ENCODE data around the gene ZNF726. TPM values are rescaled to one million over a fixed set of nuclear protein-coding genes. Genes with fewer than 3 reads are reported as not detected.

The ZNF726 gene
- total and polyA plus RNA-seq, 2 donors (not counting 1 experiment from before 2014, with no cell fraction given): 3.9 to 5.6 TPM

GRCh38 chr19:23896912-23897311, 17.8 kb upstream of the ZNF726 start:
- ChIA-PET POLR2A (no interaction called here), CTCF (no interaction called here)
- no peaks in the 10 kb centered on the region for H3K36me3 ChIP-seq (replicated peaks in 1 of 2; ENCODE audit: control extremely low read depth in 1 of 2, control insufficient read depth in 1 of 2, extremely low read depth in 1 of 2, insufficient read depth in 2 of 2, low read length in 1 of 2)
- no peaks in the 10 kb centered on the region for H3K9me3 ChIP-seq (ENCODE audit: control extremely low read depth in 1 of 3, control insufficient read depth in 2 of 3, insufficient read depth in 1 of 3, low read length in 2 of 3)
- no peak for TF ChIP-seq EZH2 (IDR thresholded peaks at IDR 0.05; ENCODE audit: borderline replicate concordance, insufficient read depth, low read depth, low read length, poor library complexity, severe bottlenecking)
- TF ChIP-seq CTCF (IDR thresholded peaks at IDR 0.05): no peak
- no peak overlapping the region for H3K4me2 ChIP-seq (replicated peaks; ENCODE audit: low read depth, low read length, poor library complexity, severe bottlenecking)
- H3K27ac ChIP-seq (ENCODE audit: low read length in 2 of 2): no peak overlapping the region
- no peaks in the 10 kb centered on the region for H3K79me2 ChIP-seq (ENCODE audit: control insufficient read depth, insufficient read depth, low read length)
- no peak overlapping the region for H3K9ac ChIP-seq (ENCODE audit: low read length)
- no peaks in the 10 kb centered on the region for H4K20me1 ChIP-seq (ENCODE audit: control insufficient read depth, insufficient read depth, low read length, poor library complexity, severe bottlenecking)
- no peaks in the 10 kb centered on the region for H3K27me3 Mint-ChIP-seq
- no peaks in the 10 kb centered on the region for H3K27me3 ChIP-seq (replicated peaks in 1 of 4; ENCODE audit: control extremely low read depth in 1 of 4, control insufficient read depth in 3 of 4, insufficient read depth in 4 of 4, low read length in 3 of 4)
- no peak overlapping the region for H3K4me3 ChIP-seq (ENCODE audit: control extremely low read depth in 1 of 5, extremely low read depth in 1 of 5, insufficient read depth in 1 of 5, low read depth in 2 of 5, low read length in 4 of 5)
- no peak overlapping the region for H3K27ac Mint-ChIP-seq
- H2AFZ ChIP-seq (ENCODE audit: insufficient read depth, low read depth, low read length, poor library complexity, severe bottlenecking): no peak overlapping the region
- no peaks in the 10 kb centered on the region for H3K4me1 Mint-ChIP-seq
- DNase-seq (no peak), ATAC-seq (ENCODE audit: low read depth) (no peak)
- intact Hi-C loops (cut with micrococcal nuclease): no loop called here
- no peaks in the 10 kb centered on the region for H3K9me3 Mint-ChIP-seq (ENCODE audit: insufficient read depth)
- H3K4me3 Mint-ChIP-seq: no peak overlapping the region
- WGBS (ENCODE audit: insufficient coverage): 76% methylated on average over 1 of the region's 1 CpG
- H3K4me1 ChIP-seq (ENCODE audit: control insufficient read depth in 2 of 2, insufficient read depth in 2 of 2, low read length in 2 of 2): no peaks in the 10 kb centered on the region

DNA sequence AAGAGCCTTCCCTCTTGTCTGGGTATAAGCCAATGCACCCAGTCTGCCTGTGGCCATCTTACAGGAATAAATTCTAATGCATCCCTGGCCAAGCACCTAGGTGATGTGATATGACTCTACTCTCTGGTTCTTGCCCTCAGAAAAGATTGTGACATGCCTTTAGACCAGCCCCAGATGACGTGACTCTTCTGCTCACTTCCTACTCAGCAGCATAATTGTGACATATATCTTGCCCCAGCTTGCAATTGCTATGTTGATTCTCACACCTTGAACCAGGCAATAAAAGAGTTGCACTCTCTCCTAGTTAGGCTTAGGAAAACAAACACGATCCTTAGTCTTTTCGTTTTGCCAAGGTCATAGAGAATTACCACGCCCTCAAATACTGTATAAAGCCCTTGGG, 13.3 kb upstream of the ZNF726 start:
- TF ChIP-seq CTCF (IDR thresholded peaks at IDR 0.05) (no peak), EZH2 (IDR thresholded peaks at IDR 0.05; ENCODE audit: borderline replicate concordance, insufficient read depth, low read depth, low read length, poor library complexity, severe bottlenecking) (no peak)
- CTCF ChIA-PET: no interaction called here
- 75% methylated on average over 1 of the region's 4 CpGs for WGBS (ENCODE audit: insufficient coverage)

More for the DNA sequence above, 13.3 kb upstream of the ZNF726 start:
- no peak for ATAC-seq (ENCODE audit: low read depth)
- Histone ChIP-seq H3K9ac (ENCODE audit: low read length) (no peak overlapping the region), H3K36me3 (replicated peaks in 1 of 2; ENCODE audit: control extremely low read depth in 1 of 2, control insufficient read depth in 1 of 2, extremely low read depth in 1 of 2, insufficient read depth in 2 of 2, low read length in 1 of 2) (no peaks in the 10 kb centered on the region), H2AFZ (ENCODE audit: insufficient read depth, low read depth, low read length, poor library complexity, severe bottlenecking) (no peak overlapping the region), H3K27me3 (replicated peaks in 1 of 4; ENCODE audit: control extremely low read depth in 1 of 4, control insufficient read depth in 3 of 4, insufficient read depth in 4 of 4, low read length in 3 of 4) (no peaks in the 10 kb centered on the region), H3K4me1 (ENCODE audit: control insufficient read depth in 2 of 2, insufficient read depth in 2 of 2, low read length in 2 of 2) (no peaks in the 10 kb centered on the region), H3K79me2 (ENCODE audit: control insufficient read depth, insufficient read depth, low read length) (no peaks in the 10 kb centered on the region), H3K4me2 (replicated peaks; ENCODE audit: low read depth, low read length, poor library complexity, severe bottlenecking) (no peak overlapping the region), H3K27ac (ENCODE audit: low read length in 2 of 2) (no peak overlapping the region), H3K9me3 (ENCODE audit: control extremely low read depth in 1 of 3, control insufficient read depth in 2 of 3, insufficient read depth in 1 of 3, low read length in 2 of 3) (peaks cover 0 to 15% (median 6%) of the 10 kb centered on the region in 3 donors), H3K4me3 (ENCODE audit: control extremely low read depth in 1 of 5, extremely low read depth in 1 of 5, insufficient read depth in 1 of 5, low read depth in 2 of 5, low read length in 4 of 5) (no peak overlapping the region), H4K20me1 (ENCODE audit: control insufficient read depth, insufficient read depth, low read length, poor library complexity, severe bottlenecking) (no peaks in the 10 kb centered on the region)
- Mint-ChIP-seq H3K4me1 (no peaks in the 10 kb centered on the region), H3K4me3 (no peak overlapping the region), H3K9me3 (ENCODE audit: insufficient read depth) (peaks cover 16% of the 10 kb centered on the region), H3K27me3 (no peaks in the 10 kb centered on the region), H3K27ac (no peak overlapping the region)
- intact Hi-C loops (cut with micrococcal nuclease): no loop called here
- DNase-seq: no peak
- POLR2A ChIA-PET: no interaction called here
